HG03575 (cell line): ENCODE data around the gene SCRN2.

Experiments
- ATAC-seq: cut with Tn5 transposase; IDR thresholded peaks from one replicate; pipeline ENCODE4 v1.9.1; 2021; ENCODE audit not compliant: unreplicated experiment, insufficient number of reproducible peaks, low FRiP score; ENCODE audit errors: extremely low read depth

SCRN2 gene

DNA sequence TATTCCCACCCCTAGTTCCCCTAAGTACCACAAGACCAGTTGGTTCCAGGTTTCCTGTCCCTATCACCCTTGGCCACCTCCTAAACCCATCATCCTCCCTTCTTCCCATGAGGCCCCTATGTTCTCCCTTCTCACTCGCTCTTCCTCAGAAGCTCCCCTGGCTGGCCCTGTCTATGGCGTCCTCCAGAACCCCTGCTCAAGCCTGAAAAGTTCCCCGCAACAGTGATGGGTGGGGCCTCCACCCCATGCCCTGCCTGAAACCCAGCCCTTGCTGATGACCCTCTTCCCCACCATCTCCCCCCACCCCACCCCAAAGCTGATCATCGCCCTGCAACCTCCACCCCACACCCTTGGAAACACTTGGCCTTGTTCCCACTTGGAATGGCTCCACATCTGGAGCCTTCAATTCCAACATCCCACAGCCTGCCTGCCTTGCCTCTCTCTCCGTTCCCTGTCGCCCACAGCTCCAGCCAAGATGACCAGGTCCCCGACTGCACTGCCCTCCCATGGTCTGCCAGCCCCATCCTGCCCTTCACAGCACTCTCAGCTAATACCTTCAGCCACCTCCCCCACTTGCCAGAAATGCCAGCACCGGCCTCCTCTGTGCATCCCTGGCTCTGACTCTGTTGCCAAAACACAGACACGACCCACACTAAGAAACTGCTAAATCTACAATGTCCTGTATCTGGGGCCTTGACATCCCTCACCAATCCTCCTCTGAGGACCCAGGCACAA is 30.0 kb downstream of the SCRN2 start:
- no peak for ATAC-seq

DNA sequence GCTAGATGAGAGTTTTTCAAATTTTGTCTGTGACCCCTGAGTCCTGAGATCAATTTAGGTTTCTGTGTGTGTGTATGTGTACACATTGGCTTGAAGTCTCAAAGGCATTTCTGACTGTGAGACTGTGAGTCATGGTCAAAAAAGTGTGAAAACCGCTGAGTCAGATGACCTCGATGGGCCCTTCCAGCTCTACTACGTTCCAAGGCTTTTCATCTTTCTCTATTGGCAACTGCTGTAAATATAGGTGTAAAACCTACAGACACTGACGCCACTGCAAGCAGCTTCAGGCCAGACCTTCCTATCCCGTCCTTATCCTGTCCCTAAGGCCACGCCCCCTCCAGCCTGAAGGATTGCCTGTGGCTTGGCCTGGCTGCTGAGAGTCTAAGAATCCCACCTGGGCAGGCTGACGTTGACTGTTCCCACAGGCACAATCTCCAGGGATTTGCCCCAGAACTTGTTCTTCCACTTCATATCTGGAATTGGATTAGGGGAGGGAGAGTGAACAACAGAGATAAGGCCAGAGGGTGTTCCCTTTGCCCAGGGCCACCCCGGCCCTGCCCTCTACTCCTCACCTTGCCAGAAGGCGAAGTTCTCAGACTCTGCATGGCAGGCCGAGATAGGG is 30.8 kb downstream of the SCRN2 start:
- no peak for ATAC-seq

DNA sequence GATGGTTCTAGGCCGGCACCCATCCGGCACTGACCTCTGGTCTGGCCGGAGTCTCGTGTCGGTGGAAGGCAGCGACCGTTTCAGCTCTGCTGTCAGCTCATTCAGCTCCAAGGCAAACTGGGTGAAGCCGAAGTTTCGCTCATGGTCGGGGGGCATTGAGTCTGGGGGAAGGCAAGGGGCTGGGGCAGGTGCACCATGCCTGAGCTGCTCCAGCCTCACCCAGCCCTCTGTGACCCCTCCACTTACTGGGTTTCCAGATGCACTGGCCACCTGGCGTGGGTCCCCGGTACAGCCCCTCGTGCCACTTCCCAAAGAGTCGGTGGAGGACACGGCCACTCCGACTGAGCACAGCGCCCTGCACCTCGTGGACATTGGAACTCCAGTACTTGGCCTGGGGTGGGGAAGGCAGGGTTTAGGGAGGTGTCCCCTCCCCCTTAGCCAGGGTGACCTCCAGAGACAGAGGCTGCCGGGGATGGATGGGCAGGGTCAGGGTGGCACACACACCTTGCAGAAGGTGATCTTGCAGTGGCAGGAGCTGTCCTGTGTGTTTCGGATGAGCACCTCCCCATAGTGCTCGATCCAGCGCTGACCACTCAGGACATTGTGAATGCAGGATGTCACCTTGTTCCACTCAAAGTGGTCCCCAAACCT is 32.1 kb downstream of the SCRN2 start:
- no peak for ATAC-seq

DNA sequence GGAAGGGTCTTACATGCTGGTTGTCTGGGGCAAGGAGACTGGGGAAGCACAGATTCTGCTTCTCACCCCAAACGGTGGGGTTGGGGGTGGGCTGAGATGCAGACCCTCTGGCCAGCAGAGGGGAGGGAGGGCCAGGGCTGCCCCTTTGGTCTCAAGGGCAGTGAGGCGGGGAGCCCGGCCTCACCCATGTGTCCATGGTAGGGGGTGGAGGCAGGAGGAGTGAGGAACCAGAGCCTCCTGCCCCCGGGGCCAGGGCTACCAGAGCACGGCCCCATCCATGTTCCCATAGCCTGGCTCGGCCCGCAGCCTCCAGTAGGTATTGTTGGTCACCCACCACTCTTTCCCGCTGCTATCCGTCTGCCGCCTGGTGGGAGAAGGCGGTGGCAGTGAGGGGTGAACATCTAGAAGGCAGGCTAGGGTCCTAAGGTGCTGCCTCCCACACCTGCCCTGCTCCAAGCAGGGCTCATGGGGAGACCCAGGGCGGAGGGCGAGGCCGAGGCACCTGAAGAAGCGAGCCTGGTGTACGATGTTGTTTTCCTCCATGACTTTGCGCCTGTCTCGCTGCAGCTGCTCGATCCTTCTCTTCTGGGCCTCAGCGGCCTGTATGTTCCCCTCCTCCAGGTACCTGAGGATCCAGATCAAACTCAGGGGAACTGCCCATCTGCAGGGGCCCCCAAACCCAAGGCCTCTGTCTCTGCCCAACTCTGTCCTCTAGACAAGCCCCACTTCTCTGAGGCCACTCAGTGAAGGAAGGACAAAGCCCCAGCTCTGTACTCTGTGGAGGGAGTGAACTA is 32.8 kb downstream of the SCRN2 start:
- no peak for ATAC-seq

DNA sequence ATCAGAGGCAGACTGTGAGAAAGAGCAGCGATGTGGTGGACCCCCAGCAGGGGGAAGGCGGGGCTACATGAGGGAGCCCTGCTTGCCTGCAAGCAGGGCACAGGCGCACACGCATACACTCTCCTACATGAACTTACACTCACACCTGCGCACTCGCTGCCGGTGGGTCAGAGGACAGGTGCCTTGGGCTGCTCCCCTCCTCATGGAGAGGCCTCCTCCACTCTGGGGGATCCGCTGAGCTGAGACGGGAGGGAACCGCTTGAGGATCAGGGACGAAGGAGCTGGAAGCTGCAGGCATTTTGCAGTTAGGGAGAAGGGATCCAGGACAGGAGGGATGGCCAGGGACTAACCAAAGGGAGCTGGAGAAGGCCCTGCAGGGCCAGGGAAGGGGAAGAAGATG is 33.7 kb downstream of the SCRN2 start:
- no peak for ATAC-seq

DNA sequence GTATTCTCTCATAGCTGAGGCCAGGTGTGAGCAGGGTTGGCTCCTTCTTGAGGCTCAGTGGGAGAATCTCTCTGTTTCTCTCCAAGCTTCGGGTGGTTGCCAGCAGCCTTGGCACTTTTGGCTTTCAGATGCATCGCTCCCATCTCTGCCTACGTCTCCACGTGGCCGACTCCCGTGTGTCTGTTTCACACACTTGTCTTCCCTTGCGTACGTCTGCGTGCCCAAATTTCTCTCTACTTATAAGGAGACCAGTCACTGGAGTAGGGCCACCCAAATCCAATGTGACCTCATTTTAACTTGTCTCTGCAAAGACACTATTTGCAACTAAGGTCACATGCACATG is 34.2 kb downstream of the SCRN2 start:
- no peak for ATAC-seq

DNA sequence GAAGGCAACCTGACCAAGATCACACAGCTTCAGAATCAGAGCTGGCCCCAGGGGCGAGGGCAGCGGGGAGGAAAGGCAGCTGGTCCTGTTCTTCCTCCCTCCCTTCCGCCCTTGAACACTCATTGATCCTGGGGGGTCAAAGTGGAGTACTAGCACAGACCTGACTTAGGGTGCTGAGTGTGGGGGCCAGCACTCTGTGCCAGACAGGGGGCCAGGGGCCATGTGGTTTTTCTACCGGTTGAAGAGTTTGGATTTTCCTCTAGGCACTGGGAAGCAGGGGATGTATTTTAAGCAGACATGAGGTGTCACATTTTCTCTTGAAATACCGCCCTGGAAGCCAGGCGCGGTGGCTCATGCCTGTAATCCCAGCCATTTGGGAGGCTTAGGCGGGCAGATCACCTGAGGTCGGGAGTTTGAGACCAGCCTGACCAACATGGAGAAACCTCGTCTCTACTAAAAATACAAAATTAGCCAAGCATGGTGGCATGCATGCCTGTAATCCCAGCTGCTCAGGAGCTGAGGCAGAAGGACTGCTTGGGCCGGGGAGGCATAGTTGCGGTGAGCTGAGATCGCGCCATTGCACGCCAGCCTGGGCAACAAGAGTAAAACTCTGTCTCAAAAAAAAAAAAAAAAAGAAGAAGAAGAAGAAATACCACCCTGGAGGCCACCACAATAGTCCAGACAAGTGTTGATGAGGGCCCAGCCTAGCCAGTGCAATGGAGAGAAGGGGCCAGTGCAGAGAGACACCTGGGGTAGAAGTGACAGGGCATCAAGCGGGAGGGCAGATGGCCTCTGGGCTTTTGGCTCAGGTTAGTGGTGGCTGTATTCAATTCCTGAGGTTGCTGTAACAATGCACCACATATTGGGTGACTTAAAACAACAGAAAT is 34.8 kb downstream of the SCRN2 start:
- ATAC-seq: no peak

DNA sequence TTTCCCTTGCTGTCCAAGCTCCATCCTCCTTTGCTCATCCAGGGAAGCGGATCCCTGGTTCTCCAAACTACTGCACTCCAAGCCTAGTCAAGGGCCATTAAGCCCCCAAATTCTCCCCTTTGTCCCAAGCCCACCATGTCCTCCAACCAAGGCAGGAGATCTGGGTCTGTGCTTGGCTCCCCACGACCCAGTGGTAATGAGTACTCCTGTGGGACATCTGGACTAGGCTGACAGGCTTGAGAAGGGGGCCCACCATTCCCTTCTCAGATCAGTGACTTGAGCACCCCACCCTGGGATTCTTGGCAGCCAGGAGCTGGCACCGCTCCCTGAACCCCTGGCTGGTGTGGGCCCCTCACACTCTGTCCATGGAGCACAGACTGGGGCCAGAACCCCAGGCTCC is 36.6 kb downstream of the SCRN2 start:
- ATAC-seq: no peak

DNA sequence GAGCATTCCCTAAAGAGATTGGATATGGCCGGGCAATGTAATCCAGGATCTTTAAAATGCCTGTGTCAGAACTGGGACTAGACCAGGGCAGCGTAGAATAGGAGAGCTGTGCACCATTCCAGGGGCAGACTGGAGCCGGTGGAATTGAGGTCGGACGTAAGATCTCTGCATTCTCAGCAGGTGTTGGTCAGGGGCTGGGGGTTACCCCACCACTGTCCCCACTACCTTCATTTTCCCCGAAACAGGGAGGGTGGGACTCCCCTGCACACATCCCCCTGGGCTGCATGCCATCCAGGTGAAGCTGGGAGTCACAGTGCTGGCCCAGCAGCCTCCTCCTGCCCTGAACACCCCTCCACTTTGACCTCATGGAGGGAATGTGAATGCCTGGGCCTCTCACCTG is 37.3 kb downstream of the SCRN2 start:
- no peak for ATAC-seq

DNA sequence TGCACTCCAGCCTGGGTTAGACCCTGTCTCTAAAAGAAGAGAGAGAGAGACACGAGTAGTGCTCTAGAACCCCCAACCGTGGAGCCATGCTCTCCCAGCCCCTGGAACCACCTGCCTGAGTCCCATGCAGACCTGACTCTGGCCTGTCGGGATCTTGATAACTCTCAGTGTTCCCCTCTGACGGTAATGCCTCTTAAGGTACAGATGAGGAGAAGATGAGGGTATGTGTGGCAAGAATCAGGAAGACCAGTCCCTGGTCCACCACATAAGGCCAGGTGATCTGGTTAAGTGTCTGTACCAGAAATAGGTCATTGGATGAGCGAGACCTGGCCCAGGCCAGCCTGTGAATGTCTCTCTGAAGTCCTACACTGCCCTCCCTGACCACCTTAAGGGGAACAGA is 37.9 kb downstream of the SCRN2 start:
- ATAC-seq: no peak

DNA sequence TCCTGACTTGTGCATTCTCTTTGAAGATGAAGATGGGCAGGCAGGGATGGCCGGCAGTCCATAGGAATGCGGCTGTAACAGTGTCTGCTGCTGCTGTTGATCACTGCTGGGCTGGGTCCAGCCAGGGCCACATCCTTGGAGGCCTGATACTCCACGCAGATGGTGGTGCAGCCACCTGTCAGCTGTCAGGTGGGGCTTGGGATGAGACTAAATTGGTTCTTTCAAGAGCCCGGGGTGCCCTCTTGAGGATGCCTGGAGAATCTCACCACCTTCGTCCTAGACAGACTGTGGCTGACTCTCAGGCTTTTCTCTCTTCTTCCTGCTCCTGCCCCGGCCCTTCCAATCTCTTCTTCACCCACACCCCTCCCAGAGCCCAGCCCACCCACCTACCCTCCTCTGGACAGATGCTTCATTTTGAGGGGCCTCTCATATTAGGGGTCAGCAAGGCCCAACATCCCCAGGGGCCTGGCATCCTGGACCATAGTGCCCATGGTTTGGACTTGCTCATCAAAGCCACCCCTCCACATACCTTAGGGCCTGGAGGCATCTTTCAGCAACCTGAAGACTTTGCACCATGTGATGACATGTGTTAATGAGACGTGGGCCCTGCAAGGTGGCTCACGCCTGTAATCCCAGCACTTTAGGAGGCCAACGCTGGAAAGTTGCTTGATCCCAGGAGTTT is 38.6 kb downstream of the SCRN2 start:
- ATAC-seq: no peak

DNA sequence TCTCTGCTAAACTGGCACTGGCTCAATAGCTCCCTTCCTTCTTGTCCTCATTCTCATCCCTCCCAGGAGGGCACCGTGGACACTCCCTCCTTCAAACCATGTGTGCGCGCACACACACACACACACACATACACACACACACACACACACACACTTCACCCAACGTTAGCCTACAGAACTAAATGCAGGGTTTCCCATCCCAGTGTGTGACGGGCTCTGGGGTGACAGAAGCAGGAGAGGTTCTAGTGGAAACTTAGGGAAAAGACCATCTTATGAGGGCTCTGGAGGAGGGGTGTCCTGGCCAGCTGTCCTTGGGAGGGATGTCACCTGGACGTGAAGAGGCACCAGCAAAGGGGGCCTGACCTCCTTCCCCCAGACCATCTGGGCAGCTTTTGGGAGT is 39.2 kb downstream of the SCRN2 start:
- no peak for ATAC-seq

DNA sequence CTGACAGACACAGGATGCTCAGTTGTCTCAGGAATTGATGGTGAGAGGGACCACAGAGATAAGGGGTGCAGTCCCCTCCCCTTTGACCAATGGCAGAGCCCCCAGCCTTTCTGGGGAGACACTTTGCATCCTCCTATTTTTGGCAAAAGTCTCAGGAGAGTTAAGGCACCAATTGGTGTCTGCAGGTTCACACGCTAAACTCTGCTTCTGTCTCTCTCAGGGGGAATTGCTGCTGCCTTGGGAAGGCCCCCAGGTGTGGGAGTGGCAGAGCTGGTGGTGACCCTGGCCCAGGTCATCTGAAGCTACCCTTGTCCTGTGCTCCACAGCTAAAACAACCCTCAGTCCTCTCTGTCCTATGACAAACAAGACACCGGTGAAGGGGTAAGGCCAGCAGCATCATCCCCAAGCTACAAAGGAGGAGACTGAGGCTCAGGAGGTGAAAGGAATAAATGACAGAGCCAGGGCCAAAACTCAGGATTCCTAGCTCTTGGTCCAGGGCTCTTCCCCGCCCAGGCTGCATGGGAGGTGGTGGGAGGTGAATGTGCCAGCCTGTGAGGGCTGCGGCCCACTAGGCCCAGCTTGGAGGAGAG is 39.8 kb downstream of the SCRN2 start:
- no peak for ATAC-seq

DNA sequence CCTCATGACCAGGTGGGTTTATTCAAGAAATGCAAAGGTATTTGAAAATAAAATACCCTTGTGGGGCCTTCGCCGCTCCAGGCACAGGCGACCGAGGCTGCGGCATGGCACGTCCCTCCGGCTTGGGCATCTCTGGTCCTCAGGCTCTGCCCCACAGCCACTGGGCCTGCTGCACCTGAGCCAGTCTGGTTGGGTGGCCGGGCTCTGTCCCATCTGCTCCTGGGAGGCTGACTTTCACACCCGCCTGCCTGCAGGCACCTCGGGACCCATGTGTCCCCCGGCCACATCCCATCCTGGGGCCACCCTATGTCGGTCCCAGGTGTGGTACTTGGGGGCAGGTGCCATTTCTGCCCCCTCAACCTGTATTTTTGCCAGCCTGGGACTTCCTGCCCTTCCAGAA is 40.4 kb downstream of the SCRN2 start:
- ATAC-seq: no peak

DNA sequence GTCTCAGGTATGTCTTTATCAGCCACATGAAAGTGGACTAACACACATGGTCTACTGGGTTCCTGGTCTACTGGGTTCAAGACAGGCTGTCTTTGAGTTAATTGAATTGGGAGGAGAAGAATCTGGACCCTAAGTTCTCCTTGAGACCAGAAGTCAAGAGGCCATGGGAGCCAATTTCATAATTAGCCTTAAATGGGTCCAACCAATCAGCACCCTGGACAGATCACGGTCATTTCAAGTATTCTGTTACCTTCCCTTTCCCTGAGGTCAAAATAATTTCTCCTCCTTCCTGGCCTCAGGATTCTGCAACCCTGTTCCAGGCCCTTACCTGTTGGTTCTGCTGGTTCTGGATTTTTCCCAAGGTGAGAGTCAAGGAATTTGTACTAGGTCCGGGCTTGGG is 43.3 kb downstream of the SCRN2 start:
- no peak for ATAC-seq

DNA sequence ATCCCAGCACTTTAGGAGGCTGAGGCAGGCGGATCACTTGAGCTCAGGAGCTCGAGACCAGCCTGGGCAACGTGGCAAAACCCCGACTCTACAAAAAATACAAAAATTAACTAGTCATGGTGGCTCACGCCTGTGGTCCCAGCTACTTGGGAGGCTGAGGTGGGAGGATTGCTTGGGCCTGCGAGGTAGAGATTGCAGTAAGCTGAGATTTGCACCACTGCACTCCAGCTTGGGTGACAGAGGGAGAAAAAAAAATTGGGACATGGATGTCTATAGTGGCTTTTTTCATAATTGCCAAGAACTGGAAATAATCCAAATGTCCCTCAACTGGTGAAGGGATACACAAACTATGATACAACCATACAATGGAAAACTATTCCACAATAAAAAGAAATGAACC is 48.1 kb downstream of the SCRN2 start:
- no peak for ATAC-seq

DNA sequence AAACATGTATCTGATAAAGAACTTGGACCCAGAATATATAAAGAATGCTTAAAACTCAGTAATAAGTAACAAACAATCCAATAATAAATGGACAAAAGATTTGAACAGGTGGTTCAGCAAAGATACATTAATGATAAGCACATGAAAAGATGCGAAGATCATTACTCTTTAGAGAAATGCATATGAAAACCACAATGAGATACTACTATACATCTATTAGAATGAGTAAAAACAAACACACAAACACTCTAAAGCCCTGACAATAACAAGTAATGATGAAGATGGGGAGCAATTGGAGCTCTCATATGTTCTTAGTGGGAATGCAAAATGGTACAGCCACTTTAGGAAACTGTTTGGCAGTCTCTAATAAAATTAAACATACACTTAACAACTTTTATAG is 48.6 kb downstream of the SCRN2 start:
- no peak for ATAC-seq

DNA sequence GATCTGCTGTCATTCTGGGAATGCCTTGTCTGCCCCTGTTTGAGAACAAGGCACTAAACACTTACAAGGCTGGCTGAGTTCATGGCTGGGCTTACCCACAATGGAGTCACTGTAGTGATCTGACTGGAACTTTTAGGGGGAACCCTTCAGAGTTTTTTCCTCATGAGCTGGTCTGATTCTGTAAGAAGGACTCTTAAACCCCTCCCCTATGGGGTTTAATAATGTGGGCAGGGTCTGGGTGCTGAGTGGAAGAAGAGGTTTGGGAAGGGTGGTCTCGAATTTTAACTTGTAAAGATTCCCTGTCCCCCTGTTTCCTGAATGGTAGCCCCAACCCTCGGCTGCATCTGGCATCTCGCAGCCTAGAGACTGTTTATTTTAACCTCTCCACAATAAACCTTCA is 50.0 kb downstream of the SCRN2 start:
- ATAC-seq: no peak
